NB4 (cell line): ENCODE results near the gene DNAJC6.

Experiments
- DNase-seq: peaks from one replicate; pipeline ENCODE4 v3.0.0; 2010; ENCODE audit warnings: low read depth
- H3K4me3 ChIP-seq: one replicate; pipeline ENCODE4 v1.5.1; 2011; ENCODE audit warnings: mild to moderate bottlenecking, low read depth, low read length, moderate library complexity
- MYC ChIP-seq: IDR thresholded peaks from 2 replicates; pipeline ENCODE4 v1.6.1; 2011; ENCODE audit warnings: low read depth, low read length
- POLR2A ChIP-seq: IDR thresholded peaks from 2 replicates; pipeline ENCODE4 v1.6.1; 2011; ENCODE audit warnings: mild to moderate bottlenecking; ENCODE audit not compliant: insufficient read length; ENCODE audit errors: extremely low read depth
- TF ChIP-seq, protein P1 (sequence below): IDR thresholded peaks from 2 replicates; pipeline ENCODE4 v1.6.1; 2011; ENCODE audit warnings: low read depth, low read length
- TF ChIP-seq, protein P2 (sequence below): IDR thresholded peaks from one replicate; pipeline ENCODE4 v1.5.1; 2012; ENCODE audit warnings: low read depth, low read length

The DNAJC6 gene

DNA sequence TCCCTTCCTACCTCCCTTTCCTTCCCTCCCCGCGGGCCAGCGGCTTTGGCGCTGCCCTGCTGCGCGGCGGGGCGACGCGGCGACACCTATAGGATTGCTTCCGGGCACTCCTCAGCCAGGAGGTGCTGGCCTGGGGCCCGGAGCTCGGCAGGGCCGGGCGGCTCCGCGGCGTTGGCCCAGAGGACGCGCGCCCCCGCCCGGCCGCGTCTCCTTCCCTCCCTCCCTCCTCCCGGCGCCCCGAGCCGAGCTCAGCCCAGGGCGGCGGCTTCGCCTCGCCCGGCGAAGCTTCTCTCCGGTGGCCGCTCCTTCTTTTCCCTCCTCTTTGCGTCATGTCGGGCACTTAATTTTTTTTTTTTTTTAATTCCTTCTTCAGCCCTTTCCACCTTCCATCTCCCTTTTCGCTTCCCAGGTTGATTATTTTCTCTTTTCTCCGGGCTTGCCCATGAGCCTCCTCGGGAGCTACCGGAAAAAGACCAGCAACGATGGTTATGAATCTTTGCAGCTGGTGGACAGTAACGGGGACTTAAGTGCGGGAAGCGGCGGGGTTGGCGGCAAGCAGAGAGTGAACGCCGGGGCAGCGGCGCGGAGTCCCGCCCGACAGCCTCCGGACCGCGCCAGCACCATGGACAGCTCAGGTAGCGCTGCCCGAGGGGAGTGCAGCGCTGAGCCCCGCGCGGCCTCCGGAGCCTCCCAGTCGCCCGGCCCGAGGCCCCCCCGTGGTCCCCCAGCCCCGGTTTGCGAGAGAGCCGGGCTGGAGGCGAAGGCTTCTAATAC lies at the start of gene DNAJC6:
Gene DNAJC6 (plus strand): TSS at position 240 of the 774 bp plus-strand sequence. CDS start 203 bp downstream, at position 443.
- DNase-seq = no peak
- H3K4me3 ChIP-seq = no peak within 1 kb of the TSS
- TF ChIP-seq MYC = no peak
- TF ChIP-seq, protein P1, sequence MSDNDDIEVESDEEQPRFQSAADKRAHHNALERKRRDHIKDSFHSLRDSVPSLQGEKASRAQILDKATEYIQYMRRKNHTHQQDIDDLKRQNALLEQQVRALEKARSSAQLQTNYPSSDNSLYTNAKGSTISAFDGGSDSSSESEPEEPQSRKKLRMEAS = no peak
- TF ChIP-seq, protein P2, sequence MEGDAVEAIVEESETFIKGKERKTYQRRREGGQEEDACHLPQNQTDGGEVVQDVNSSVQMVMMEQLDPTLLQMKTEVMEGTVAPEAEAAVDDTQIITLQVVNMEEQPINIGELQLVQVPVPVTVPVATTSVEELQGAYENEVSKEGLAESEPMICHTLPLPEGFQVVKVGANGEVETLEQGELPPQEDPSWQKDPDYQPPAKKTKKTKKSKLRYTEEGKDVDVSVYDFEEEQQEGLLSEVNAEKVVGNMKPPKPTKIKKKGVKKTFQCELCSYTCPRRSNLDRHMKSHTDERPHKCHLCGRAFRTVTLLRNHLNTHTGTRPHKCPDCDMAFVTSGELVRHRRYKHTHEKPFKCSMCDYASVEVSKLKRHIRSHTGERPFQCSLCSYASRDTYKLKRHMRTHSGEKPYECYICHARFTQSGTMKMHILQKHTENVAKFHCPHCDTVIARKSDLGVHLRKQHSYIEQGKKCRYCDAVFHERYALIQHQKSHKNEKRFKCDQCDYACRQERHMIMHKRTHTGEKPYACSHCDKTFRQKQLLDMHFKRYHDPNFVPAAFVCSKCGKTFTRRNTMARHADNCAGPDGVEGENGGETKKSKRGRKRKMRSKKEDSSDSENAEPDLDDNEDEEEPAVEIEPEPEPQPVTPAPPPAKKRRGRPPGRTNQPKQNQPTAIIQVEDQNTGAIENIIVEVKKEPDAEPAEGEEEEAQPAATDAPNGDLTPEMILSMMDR = no peak
- no peak for TF ChIP-seq POLR2A

DNA sequence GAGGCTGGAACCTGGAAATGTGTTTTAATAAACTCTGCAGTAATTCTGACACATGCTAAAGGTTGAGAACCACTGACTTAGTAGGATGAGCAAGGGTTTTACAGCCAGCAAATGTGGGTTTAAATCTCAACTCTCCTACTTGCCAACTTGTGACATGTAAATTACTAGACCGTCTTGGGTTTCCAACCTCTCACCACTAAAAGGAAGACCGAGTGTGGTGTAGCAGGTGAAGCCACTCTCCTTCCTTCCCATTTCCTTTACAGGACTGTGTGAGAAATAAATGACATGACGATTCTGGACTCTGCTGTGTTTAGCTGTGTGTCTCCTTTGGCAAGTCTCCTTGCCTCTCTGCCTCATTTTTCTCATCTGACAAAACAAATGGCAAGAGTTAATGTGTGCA lies 49.5 kb upstream of the DNAJC6 start:
- no peak for TF ChIP-seq MYC
- no peak for TF ChIP-seq POLR2A
- TF ChIP-seq, protein P1 = no peak
- TF ChIP-seq, protein P2 = no peak
- H3K4me3 ChIP-seq = no peak overlapping the region
- DNase-seq = no peak

DNA sequence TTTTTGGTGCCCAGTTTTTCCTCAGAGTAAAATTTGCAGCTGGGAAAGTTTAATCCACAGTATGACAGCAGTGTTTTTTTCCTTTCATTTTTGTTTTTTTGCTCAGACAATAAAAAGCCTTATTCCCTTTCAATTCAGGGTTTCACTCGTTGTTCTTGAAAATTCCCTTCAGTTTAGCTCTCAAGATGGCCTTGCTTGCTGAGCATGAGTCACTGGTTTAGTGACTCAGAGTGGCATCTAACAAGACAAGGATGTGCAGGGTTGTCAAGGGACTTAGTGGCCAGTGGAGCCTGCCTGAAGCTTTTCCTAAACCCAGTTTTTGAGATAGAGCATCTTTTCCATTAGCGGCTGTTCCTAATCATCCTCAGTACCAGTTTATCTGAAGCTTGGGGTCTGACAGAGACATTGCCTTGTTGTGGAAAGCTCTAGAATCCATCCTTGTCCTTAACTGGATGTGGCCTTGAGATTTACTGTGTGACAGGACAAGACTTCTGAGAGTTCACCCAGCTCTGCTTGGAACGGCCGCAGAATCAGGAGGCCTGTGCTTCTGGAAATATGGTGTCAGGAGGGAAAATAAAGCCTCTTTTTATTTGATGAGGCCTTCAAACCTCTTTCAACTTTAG lies 48.4 kb upstream of the DNAJC6 start:
- H3K4me3 ChIP-seq = no peak overlapping the region
- no peak for TF ChIP-seq POLR2A
- no peak for TF ChIP-seq MYC
- TF ChIP-seq, protein P2 = no peak
- TF ChIP-seq, protein P1 = no peak
- peak; percentile 25 for DNase-seq

- TF ChIP-seq POLR2A = no peak
- TF ChIP-seq, protein P1 = no peak
- TF ChIP-seq MYC = no peak
- TF ChIP-seq, protein P2 = no peak
- DNase-seq = no peak
- no peak overlapping the region for H3K4me3 ChIP-seq
Observed at GRCh38 chr1:65263286-65263685, 46.1 kb upstream of the DNAJC6 start.

GRCh38 chr1:65264197-65264929 lies 45.0 kb upstream of the DNAJC6 start:
- H3K4me3 ChIP-seq = no peak overlapping the region
- TF ChIP-seq MYC (no peak), POLR2A (no peak)
- TF ChIP-seq, protein P2 = no peak
- TF ChIP-seq, protein P1 = no peak
- DNase-seq = peak; percentile 2
